Suprapubic skin (tissue), 4 donors: Measurements from ENCODE around the gene CLDN8.

Source experiments
- CTCF ChIP-seq, 2 donors: fragments of 200-600 bp in 1 of 2; fragments of 450-650 bp in 1 of 2; sonication (generic) in 1 of 2; IDR thresholded peaks; one replicate each; pipeline ENCODE4 v1.5.1; 2016 to 2019; ENCODE audit warnings: antibody characterized with exemption in 2 of 2, mild to moderate bottlenecking in 1 of 2, moderate library complexity in 1 of 2
- EP300 ChIP-seq: sonication (generic); formaldehyde crosslinking; IDR thresholded peaks from one replicate; pipeline ENCODE4 v1.6.1; 2017; ENCODE audit warnings: antibody characterized with exemption
- POLR2A ChIP-seq, 2 donors: fragments of 450-650 bp; IDR thresholded peaks; one replicate each; pipeline ENCODE4 v1.6.1; 2017; ENCODE audit warnings: antibody characterized with exemption in 2 of 2, mild to moderate bottlenecking in 2 of 2, moderate library complexity in 2 of 2
- POLR2AphosphoS5 ChIP-seq, 3 donors: sonication (generic); formaldehyde crosslinking; IDR thresholded peaks; one replicate each; pipeline ENCODE4 v1.6.1; 2017; ENCODE audit warnings: antibody characterized with exemption in 3 of 3

GRCh38 chr21:30186242-30186641 is 29.7 kb downstream of the CLDN8 start:
- TF ChIP-seq POLR2A (IDR thresholded peaks at IDR 0.05) (no peak), CTCF (IDR thresholded peaks at IDR 0.05) (no peak), POLR2AphosphoS5 (IDR thresholded peaks at IDR 0.05) (no peak), EP300 (no peak)
